Measurements from ENCODE around the gene CAPNS1.
"Not testable (repeated sequence)": the region's sequence is repeated elsewhere in the genome, so short reads cannot be mapped to it uniquely, and the experiment has no call there.

Gene CAPNS1

GRCh38 chr19:36151144-36152018, 11.5 kb downstream of the CAPNS1 start:
- DNase-seq = no peak

- DNase-seq = no peak
These were observed 12.1 kb downstream of the CAPNS1 start for GRCh38 chr19:36152019-36152351.

- no peak for DNase-seq
These were observed 12.7 kb downstream of the CAPNS1 start, which contains the start of gene COX7A1 for GRCh38 chr19:36152352-36153091. Gene COX7A1, minus strand, starts transcription at chr19:36152447. Its CDS starts 40 bp downstream, at chr19:36152407.

GRCh38 chr19:36153126-36153525, 13.3 kb downstream of the CAPNS1 start:
- DNase-seq = no peak

- DNase-seq = no peak
These were observed 21.1 kb downstream of the CAPNS1 start for GRCh38 chr19:36160821-36161596.

- no peak for DNase-seq
These were observed 23.9 kb downstream of the CAPNS1 start for GRCh38 chr19:36163813-36164212.

- DNase-seq = no peak
These were observed 29.4 kb downstream of the CAPNS1 start for GRCh38 chr19:36169084-36169760.

GRCh38 chr19:36172852-36173251, 33.0 kb downstream of the CAPNS1 start:
- no peak for DNase-seq

- not testable (repeated sequence) for DNase-seq
These were observed 34.0 kb downstream of the CAPNS1 start for GRCh38 chr19:36173846-36174245.

GRCh38 chr19:36179077-36179476, 39.2 kb downstream of the CAPNS1 start:
- DNase-seq = not testable (repeated sequence)

GRCh38 chr19:36182612-36183244, 42.9 kb downstream of the CAPNS1 start:
- DNase-seq = no peak

- no peak for DNase-seq
These were observed 43.4 kb downstream of the CAPNS1 start for GRCh38 chr19:36183245-36183628.

- DNase-seq = not testable (repeated sequence)
These were observed 46.9 kb downstream of the CAPNS1 start for GRCh38 chr19:36186722-36187121.

GRCh38 chr19:36196249-36196648, 56.4 kb downstream of the CAPNS1 start:
- no peak for DNase-seq

- DNase-seq = no peak
These were observed 58.3 kb downstream of the CAPNS1 start for GRCh38 chr19:36198119-36198518.

All from effector CD4-positive, alpha-beta T cell (primary cell).